CD14-positive monocyte (primary cell): ENCODE results near the gene KLHL3. TPM values are rescaled to one million over a fixed set of nuclear protein-coding genes. Genes with fewer than 3 reads are reported as not detected.

Experiments used
- DNase-seq, 3 donors: peaks; one replicate each; pipeline ENCODE4 v3.0.0-alpha.2; 2011 to 2022
- H2AFZ ChIP-seq: 2 replicates; pipeline ENCODE4 v1.6.0; 2012; ENCODE audit warnings: mild to moderate bottlenecking, low read depth, low read length, inconsistent platforms; ENCODE audit not compliant: insufficient read depth, poor library complexity, severe bottlenecking
- H3K27ac ChIP-seq, 2 donors: 1 replicate in 1 of 2; 2 replicates in 1 of 2; pipeline ENCODE4 v1.5.1; 2012 to 2013; ENCODE audit warnings: low read length in 2 of 2, control low read depth in 1 of 2, inconsistent platforms in 1 of 2, low read depth in 1 of 2, mild to moderate bottlenecking in 1 of 2
- H3K27me3 ChIP-seq, 2 donors: one replicate each; pipeline versions ENCODE4 v1.6.0 to v1.6.1; 2011 to 2013; ENCODE audit warnings: low read length in 2 of 2; ENCODE audit not compliant: control insufficient read depth in 2 of 2, insufficient read depth in 2 of 2
- H3K36me3 ChIP-seq, 2 donors: replicated peaks in 1 of 2; 1 replicate in 1 of 2; 2 replicates in 1 of 2; pipeline versions ENCODE4 v1.5.1 to v1.6.1; 2012 to 2013; ENCODE audit warnings: low read length in 2 of 2, control low read depth in 1 of 2, inconsistent platforms in 1 of 2, mild to moderate bottlenecking in 1 of 2; ENCODE audit not compliant: insufficient read depth in 2 of 2, control insufficient read depth in 1 of 2
- H3K4me1 ChIP-seq, 2 donors: 1 replicate in 1 of 2; 2 replicates in 1 of 2; pipeline versions ENCODE4 v1.5.1 to v1.6.1; 2012 to 2013; ENCODE audit warnings: low read length in 2 of 2, control low read depth in 1 of 2, inconsistent platforms in 1 of 2, mild to moderate bottlenecking in 1 of 2, moderate library complexity in 1 of 2; ENCODE audit not compliant: insufficient read depth in 2 of 2, control insufficient read depth in 1 of 2
- H3K4me2 ChIP-seq: replicated peaks from 2 replicates; pipeline ENCODE3; 2012; ENCODE audit warnings: low read length, moderate library complexity, mild to moderate bottlenecking; ENCODE audit not compliant: poor library complexity, severe bottlenecking; ENCODE audit errors: extremely low read depth
- H3K4me3 ChIP-seq, 3 experiments: fragments of 200-600 bp in 1 of 3; sonication (generic) in 1 of 3; replicated peaks in 1 of 3; 1 replicate in 2 of 3; 2 replicates in 1 of 3; pipeline ENCODE4 v1.5.1; 2011 to 2013; ENCODE audit warnings: low read length in 3 of 3, mild to moderate bottlenecking in 3 of 3, control low read depth in 2 of 3, low read depth in 2 of 3, inconsistent platforms in 1 of 3, moderate library complexity in 1 of 3
- H3K79me2 ChIP-seq: 2 replicates; pipeline ENCODE4 v1.6.0; 2012; ENCODE audit warnings: mild to moderate bottlenecking, control low read depth, inconsistent platforms, low read length, moderate library complexity; ENCODE audit not compliant: insufficient read depth
- H3K9ac ChIP-seq: 2 replicates; pipeline ENCODE4 v1.6.0; 2017; ENCODE audit warnings: low read length, mild to moderate bottlenecking; ENCODE audit not compliant: insufficient read depth, poor library complexity, severe bottlenecking
- H3K9me3 ChIP-seq, 2 donors: replicated peaks in 1 of 2; 1 replicate in 1 of 2; 2 replicates in 1 of 2; pipeline versions ENCODE4 v1.5.1 to v1.6.1; 2012 to 2013; ENCODE audit warnings: low read length in 2 of 2, control low read depth in 1 of 2; ENCODE audit not compliant: control insufficient read depth in 1 of 2, insufficient read depth in 1 of 2
- H4K20me1 ChIP-seq: 2 replicates; pipeline ENCODE4 v1.6.0; 2012; ENCODE audit warnings: mild to moderate bottlenecking, low read length, control low read depth, moderate library complexity; ENCODE audit not compliant: insufficient read depth
- H3K27ac Mint-ChIP-seq, 7 donors: one replicate each; pipeline ENCODE4 v1.8.0; 2020; ENCODE audit warnings: mild to moderate bottlenecking in 7 of 7, mixed read lengths in 7 of 7, moderate library complexity in 6 of 7, inconsistent platforms in 2 of 7
- H3K27me3 Mint-ChIP-seq, 3 donors: one replicate each; pipeline ENCODE4 v1.8.0; 2021 to 2022; ENCODE audit warnings: low read depth in 3 of 3, mild to moderate bottlenecking in 3 of 3, mixed read lengths in 3 of 3, moderate library complexity in 3 of 3, inconsistent platforms in 1 of 3
- H3K36me3 Mint-ChIP-seq, 2 donors: one replicate each; pipeline ENCODE4 v1.8.0; 2020; ENCODE audit warnings: mixed read lengths in 2 of 2, inconsistent platforms in 1 of 2, mild to moderate bottlenecking in 1 of 2
- H3K4me1 Mint-ChIP-seq: one replicate; pipeline ENCODE4 v1.8.0; 2020; ENCODE audit warnings: mild to moderate bottlenecking, mixed read lengths
- H3K4me3 Mint-ChIP-seq, 2 donors: one replicate each; pipeline ENCODE4 v1.8.0; 2020; ENCODE audit warnings: mild to moderate bottlenecking in 2 of 2, mixed read lengths in 2 of 2, moderate library complexity in 1 of 2
- H3K9me3 Mint-ChIP-seq, 7 donors: one replicate each; pipeline ENCODE4 v1.8.0; 2020 to 2022; ENCODE audit warnings: mixed read lengths in 7 of 7, mild to moderate bottlenecking in 6 of 7, moderate library complexity in 6 of 7, inconsistent platforms in 2 of 7
- WGBS: methylation state at CpG from one replicate; pipeline ENCODE4 v1.1.5; 2013; ENCODE audit warnings: missing lambda C conversion rate; ENCODE audit not compliant: insufficient coverage; 5-methylcytosine and 5-hydroxymethylcytosine counted together
- intact Hi-C, 2 donors: fragments of 100-400 bp; cut with micrococcal nuclease; formaldehyde crosslinking; loops; one replicate each; pipeline versions ENCODE4 v1.15.0 to v1.15.1; 2023
- polyA plus RNA-seq, 3 donors: library from polyadenylated mRNA; depleted of rRNA in 1 of 3; unstranded in 2 of 3; stranded (reverse) in 1 of 3; fragments of 300-500 nt in 2 of 3; fragments of >200 nt in 1 of 3; fragmentation: Illumina TruSeq in 2 of 3; gene quantifications; 1 replicate in 2 of 3; 2 replicates in 1 of 3; pipeline ENCODE4 v1.2.3, GENCODE V29; 2012 to 2021
- TF ChIP-seq, protein P1 (sequence below): fragments of 200-600 bp; IDR thresholded peaks from one replicate; pipeline ENCODE4 v1.8.0; 2022; ENCODE audit warnings: antibody characterized with exemption, mild to moderate bottlenecking

The KLHL3 gene
- polyA plus RNA-seq, 3 donors = 0.71 TPM; not detected in 2

DNA sequence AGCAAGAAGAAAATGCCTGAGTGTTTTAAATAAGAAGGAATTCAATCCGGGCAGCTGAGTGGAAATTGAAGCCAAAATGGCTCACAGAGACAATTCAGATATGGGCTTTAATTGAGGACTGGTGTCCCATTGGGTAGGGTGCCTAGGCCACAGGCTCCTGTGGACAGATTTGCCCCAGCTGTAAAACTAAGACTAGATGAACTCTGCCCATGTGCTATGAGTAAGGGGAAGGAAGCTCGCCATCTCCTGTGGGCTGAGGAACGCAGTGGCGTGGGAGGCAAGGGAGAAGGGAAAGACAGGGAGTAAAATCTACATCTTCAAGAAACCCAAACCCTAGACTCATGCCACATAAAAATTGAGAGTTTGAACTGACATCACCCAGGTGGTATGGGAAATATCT is 66.1 kb downstream of the KLHL3 start:
- Histone ChIP-seq H3K9ac (no peak overlapping the region), H3K79me2 (no peaks in the 10 kb centered on the region), H3K27ac (no peak overlapping the region), H3K4me2 (no peak overlapping the region), H3K36me3 (no peaks in the 10 kb centered on the region), H3K4me1 (peaks cover 0 to 10% of the 10 kb centered on the region in 2 donors), H3K9me3 (no peaks in the 10 kb centered on the region), H2AFZ (no peak overlapping the region), H3K4me3 (no peak overlapping the region), H4K20me1 (no peaks in the 10 kb centered on the region), H3K27me3 (no peaks in the 10 kb centered on the region)
- WGBS = 100% methylated on average over 1 of the region's 4 CpGs
- peaks cover 12% of the 10 kb centered on the region for H3K4me1 Mint-ChIP-seq
- intact Hi-C loops = loop anchor here in 1 of 2 donors (10.0 kb wide), 2 partner anchors 75 to 465 kb away; partner anchors contain the start of gene NME5
- H3K27ac Mint-ChIP-seq = peak overlapping the region in 1 of 7 donors; percentile 46
- no peak for DNase-seq
- H3K4me3 Mint-ChIP-seq = no peak overlapping the region
- peaks cover 0 to 2% (median 1%) of the 10 kb centered on the region in 3 donors for H3K27me3 Mint-ChIP-seq
- TF ChIP-seq, protein P1, sequence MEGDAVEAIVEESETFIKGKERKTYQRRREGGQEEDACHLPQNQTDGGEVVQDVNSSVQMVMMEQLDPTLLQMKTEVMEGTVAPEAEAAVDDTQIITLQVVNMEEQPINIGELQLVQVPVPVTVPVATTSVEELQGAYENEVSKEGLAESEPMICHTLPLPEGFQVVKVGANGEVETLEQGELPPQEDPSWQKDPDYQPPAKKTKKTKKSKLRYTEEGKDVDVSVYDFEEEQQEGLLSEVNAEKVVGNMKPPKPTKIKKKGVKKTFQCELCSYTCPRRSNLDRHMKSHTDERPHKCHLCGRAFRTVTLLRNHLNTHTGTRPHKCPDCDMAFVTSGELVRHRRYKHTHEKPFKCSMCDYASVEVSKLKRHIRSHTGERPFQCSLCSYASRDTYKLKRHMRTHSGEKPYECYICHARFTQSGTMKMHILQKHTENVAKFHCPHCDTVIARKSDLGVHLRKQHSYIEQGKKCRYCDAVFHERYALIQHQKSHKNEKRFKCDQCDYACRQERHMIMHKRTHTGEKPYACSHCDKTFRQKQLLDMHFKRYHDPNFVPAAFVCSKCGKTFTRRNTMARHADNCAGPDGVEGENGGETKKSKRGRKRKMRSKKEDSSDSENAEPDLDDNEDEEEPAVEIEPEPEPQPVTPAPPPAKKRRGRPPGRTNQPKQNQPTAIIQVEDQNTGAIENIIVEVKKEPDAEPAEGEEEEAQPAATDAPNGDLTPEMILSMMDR = no peak
- no peaks in the 10 kb centered on the region for H3K36me3 Mint-ChIP-seq
- peaks cover 0 to 3% (median 0%) of the 10 kb centered on the region in 7 donors for H3K9me3 Mint-ChIP-seq

GRCh38 chr5:137668637-137669036 is 67.3 kb downstream of the KLHL3 start:
- Histone ChIP-seq H3K27me3 (no peaks in the 10 kb centered on the region), H3K27ac (no peak overlapping the region), H3K79me2 (no peaks in the 10 kb centered on the region), H3K9me3 (no peaks in the 10 kb centered on the region), H4K20me1 (no peaks in the 10 kb centered on the region), H3K4me2 (no peak overlapping the region), H3K4me3 (no peak overlapping the region), H3K9ac (no peak overlapping the region), H3K36me3 (no peaks in the 10 kb centered on the region), H2AFZ (no peak overlapping the region), H3K4me1 (peaks cover 0 to 10% of the 10 kb centered on the region in 2 donors)
- H3K4me1 Mint-ChIP-seq = peaks cover 12% of the 10 kb centered on the region
- no peak for DNase-seq
- peaks cover 0 to 2% (median 1%) of the 10 kb centered on the region in 3 donors for H3K27me3 Mint-ChIP-seq
- TF ChIP-seq, protein P1 = no peak
- 100% methylated on average over 4 of the region's 5 CpGs for WGBS
- no peaks in the 10 kb centered on the region for H3K36me3 Mint-ChIP-seq
- H3K4me3 Mint-ChIP-seq = no peak overlapping the region
- intact Hi-C loops = loop anchor here in 1 of 2 donors (10.0 kb wide), 2 partner anchors 76 to 466 kb away; partner anchors contain the start of gene NME5
- no peak overlapping the region for H3K27ac Mint-ChIP-seq
- peaks cover 0 to 3% (median 0%) of the 10 kb centered on the region in 7 donors for H3K9me3 Mint-ChIP-seq
